ENCODE data around the gene OR6P1. TPM values are rescaled to one million over a fixed set of nuclear protein-coding genes. Genes with fewer than 3 reads are reported as not detected.

The OR6P1 gene
- total RNA-seq: not detected in 2 replicates

GRCh38 chr1:158570480-158570879 lies at the start of gene OR6P1:
TSS of gene OR6P1 (minus strand) at chr1:158570580. CDS start at chr1:158563604, 6,976 bp downstream.
- intact Hi-C loops (cut with micrococcal nuclease): no loop called here

- intact Hi-C loops (cut with micrococcal nuclease): no loop called here
Measured at GRCh38 chr1:158613764-158614163, 43.4 kb upstream of the OR6P1 start.

- intact Hi-C loops (cut with micrococcal nuclease): no loop called here
Measured at GRCh38 chr1:158611916-158612315, 41.5 kb upstream of the OR6P1 start.

GRCh38 chr1:158607296-158607695 lies 36.9 kb upstream of the OR6P1 start:
- intact Hi-C loops (cut with micrococcal nuclease): no loop called here

GRCh38 chr1:158604968-158605367 lies 34.6 kb upstream of the OR6P1 start, which contains the start of gene OR10Z1:
TSS of gene OR10Z1 (plus strand) at chr1:158605268. CDS start at chr1:158606439, 1,171 bp downstream.
- intact Hi-C loops (cut with micrococcal nuclease): no loop called here

GRCh38 chr1:158600735-158601134 lies 30.4 kb upstream of the OR6P1 start:
- intact Hi-C loops (cut with micrococcal nuclease): no loop called here

GRCh38 chr1:158586942-158587341 lies 16.6 kb upstream of the OR6P1 start:
- intact Hi-C loops (cut with micrococcal nuclease): no loop called here

GRCh38 chr1:158583962-158584361 lies 13.6 kb upstream of the OR6P1 start:
- intact Hi-C loops (cut with micrococcal nuclease): no loop called here

GRCh38 chr1:158579733-158580132 lies 9.4 kb upstream of the OR6P1 start, which contains the start of gene OR10X1:
TSS of gene OR10X1 (minus strand) at chr1:158579899. CDS start at chr1:158579899, 0 bp downstream.
- intact Hi-C loops (cut with micrococcal nuclease): no loop called here

- intact Hi-C loops (cut with micrococcal nuclease): no loop called here
Measured at GRCh38 chr1:158577561-158577960, 7.2 kb upstream of the OR6P1 start.

- intact Hi-C loops (cut with micrococcal nuclease): no loop called here
Measured at GRCh38 chr1:158572226-158572625, 1.8 kb upstream of the OR6P1 start.

- intact Hi-C loops (cut with micrococcal nuclease): no loop called here
Measured at GRCh38 chr1:158564608-158565007, 5.8 kb downstream of the OR6P1 start.

GRCh38 chr1:158563853-158564252 lies 6.5 kb downstream of the OR6P1 start:
- intact Hi-C loops (cut with micrococcal nuclease): no loop called here

- intact Hi-C loops (cut with micrococcal nuclease): no loop called here
Measured at GRCh38 chr1:158559696-158560095, 10.7 kb downstream of the OR6P1 start.

- intact Hi-C loops (cut with micrococcal nuclease): no loop called here
Measured at GRCh38 chr1:158554352-158554751, 16.0 kb downstream of the OR6P1 start, which contains the start of gene OR6Y1. TSS of gene OR6Y1 (minus strand) at chr1:158554405. CDS start at chr1:158548105, 6,300 bp downstream.

- intact Hi-C loops (cut with micrococcal nuclease): no loop called here
Measured at GRCh38 chr1:158552296-158552695, 18.1 kb downstream of the OR6P1 start.

- intact Hi-C loops (cut with micrococcal nuclease): no loop called here
Measured at GRCh38 chr1:158547533-158547932, 22.8 kb downstream of the OR6P1 start.

GRCh38 chr1:158537609-158538008 lies 32.8 kb downstream of the OR6P1 start:
- intact Hi-C loops (cut with micrococcal nuclease): no loop called here

- intact Hi-C loops (cut with micrococcal nuclease): no loop called here
Measured at GRCh38 chr1:158534496-158534895, 35.9 kb downstream of the OR6P1 start.

GRCh38 chr1:158527190-158527815 lies 43.1 kb downstream of the OR6P1 start:
- intact Hi-C loops (cut with micrococcal nuclease): no loop called here

GRCh38 chr1:158521666-158522058 lies 48.7 kb downstream of the OR6P1 start:
- intact Hi-C loops (cut with micrococcal nuclease): no loop called here

- intact Hi-C loops (cut with micrococcal nuclease): no loop called here
Measured at GRCh38 chr1:158520955-158521665, 49.3 kb downstream of the OR6P1 start.

GRCh38 chr1:158520021-158520420 lies 50.4 kb downstream of the OR6P1 start:
- intact Hi-C loops (cut with micrococcal nuclease): no loop called here
